Renal cortical epithelial cell (primary cell): ENCODE data around the gene ACOXL. TPM values are rescaled to one million over a fixed set of nuclear protein-coding genes. Genes with fewer than 3 reads are reported as not detected.

Experiments
- DNase-seq: peaks from one replicate; pipeline ENCODE4 v3.0.0-alpha.2; 2011; ENCODE audit warnings: low read depth
- total RNA-seq: library from RNA; depleted of rRNA; stranded (reverse); fragments of >200 nt; gene quantifications from 2 replicates; pipeline ENCODE4 v1.2.3, GENCODE V29; 2014

Gene ACOXL
- total RNA-seq, 1 donor from 2014 or later = not detected

DNA sequence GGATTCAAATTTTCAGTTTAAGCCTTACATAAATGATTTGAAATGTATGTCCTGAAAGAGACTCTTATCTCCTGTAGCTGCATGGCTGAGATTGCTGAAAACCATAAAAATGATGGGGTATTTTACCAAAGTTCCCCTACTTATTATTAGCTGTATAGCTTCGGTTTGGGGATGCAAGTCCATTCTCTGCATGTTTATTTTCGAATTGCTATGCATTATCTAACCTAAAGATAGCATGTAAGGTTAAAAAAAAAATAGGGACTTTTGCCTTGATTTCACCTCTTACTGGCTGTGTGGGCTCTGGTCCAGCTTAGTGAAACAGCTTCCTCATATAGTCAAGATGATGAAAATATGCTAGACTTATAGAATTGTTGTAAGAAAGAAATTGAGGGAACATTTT is 14.0 kb upstream of the ACOXL start:
- DNase-seq = no peak

DNA sequence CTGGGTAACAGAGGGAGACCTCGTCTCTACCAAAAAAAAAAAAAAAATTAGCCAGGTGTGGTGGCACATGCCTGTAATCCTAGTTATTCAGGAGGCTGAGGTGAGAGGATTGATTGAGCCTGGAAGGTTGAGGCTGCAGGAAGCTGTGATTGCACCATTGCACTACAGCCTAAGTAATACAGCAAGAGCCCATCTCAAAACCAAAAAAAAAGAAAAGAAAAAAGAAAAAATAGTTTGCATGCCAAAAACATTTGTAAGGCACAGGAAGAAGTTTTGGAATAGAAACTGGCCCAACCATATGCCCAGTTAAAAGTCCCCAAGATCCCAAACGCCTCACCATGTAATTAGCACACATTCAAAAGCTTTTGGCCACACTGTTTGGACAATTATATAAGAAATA is 13.4 kb upstream of the ACOXL start:
- no peak for DNase-seq

DNA sequence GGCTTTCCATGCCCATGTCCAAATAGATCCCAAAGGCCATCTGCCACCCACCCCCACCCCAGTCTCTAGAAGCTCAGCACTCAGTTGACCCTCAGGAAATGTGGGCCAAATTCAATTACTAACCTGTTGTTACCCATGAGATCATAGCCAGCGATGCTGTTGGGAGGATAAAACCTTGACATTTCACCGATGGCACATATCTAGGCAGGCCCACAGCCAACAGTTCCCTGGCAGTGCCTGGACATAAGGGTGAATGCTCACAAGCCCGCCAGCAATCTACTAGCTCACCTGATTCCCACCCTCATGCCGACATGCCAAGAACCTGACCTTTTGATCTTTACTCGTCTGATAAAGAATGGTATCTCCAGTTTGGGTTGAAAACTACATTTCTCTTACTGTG is 11.8 kb upstream of the ACOXL start:
- no peak for DNase-seq

DNA sequence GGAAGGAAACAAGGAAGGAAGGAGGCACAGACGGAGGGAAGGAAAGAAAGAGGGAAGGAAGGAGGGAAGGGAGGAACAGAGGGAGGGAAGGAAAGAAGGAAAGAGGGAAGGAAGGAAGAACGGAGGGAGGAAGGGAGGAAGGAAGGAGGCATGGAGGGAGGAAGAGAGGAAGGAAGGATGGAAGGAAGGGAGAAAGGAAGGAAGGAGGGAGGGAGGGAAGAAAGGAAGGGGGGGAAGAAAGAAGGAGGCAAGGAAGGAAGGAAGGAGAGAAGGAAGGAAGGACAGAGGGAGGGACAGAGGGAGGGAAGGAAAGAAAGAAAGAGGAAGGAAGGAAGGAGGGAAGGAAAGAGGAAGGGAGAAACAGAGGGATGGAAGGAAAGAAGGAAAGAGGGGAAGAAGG is 7.6 kb upstream of the ACOXL start:
- no peak for DNase-seq

DNA sequence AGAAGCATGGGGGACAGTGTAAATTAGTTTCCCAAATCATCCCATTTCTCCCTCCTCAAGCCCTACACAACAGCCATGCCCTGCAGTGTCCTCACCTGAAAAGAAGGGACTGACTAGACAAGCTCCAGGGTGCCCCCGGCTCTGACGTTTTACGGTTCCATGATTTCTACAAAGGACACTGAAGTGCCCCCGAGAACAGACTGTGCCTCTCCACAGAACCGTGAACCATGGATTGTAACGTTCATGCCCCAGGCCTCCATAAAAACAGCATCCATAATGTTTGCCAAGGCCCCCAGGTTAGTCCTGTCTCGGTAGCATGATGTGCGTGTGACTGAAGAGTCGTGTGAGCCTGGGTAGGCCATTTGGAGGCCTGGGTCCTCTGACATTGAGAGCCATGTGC is 7.0 kb upstream of the ACOXL start:
- no peak for DNase-seq

DNA sequence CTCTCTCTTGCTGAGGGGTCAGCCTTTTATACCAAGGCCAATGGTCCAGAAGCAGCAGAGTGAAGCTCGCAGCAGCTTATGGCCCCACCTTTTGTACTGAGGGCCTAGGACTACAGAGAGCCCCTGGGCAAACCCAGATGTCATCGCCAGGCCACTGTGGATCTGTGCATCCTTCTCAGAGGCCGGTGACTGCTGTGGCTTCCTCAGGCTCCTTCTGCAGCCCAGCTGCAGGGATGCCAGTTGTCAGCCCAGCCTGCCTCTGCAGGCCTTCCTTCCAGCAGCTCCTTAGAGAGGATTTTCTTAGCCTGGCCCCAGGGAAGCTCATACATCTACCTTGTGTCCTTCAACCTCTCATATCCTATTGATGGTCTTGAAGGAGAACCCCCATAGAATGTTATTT is 6.5 kb upstream of the ACOXL start:
- DNase-seq = no peak

DNA sequence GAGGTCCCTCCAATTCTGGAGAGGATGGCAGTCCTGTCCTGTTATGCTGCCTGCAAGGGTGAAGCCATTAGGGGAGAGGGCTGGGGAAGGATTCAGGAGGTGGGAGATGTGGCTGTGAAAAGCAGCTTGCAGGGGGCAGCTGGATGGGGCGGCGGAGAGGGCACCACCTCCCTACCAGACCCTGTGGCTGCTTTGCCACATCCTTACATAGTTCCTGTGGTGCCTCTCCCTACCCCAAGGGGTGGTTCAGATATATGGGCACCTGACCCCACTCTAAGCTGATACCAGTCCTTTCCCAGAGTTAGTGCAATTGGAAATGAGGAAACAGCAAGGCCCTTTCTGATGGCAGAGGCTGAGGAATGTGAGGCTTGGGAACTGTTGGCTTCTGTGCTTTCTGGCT is 6.1 kb upstream of the ACOXL start:
- no peak for DNase-seq

DNA sequence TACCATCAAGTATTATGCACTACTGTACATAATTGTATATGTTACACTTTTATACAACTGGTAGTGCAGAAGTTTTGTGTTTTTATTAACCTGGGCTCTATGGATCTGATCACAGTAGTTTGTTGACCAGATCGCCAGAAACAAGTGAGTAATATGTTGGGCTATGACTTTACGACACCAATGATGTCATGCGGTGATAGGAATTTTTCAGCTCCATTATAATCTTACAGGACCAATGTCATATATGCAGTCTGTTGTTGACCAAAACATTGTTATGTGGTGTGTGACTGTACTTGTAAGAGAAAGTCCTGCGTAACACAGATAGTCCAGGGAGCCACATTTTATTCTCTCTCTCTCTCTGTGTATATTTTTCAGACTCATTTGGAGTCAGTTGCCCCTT is 4.5 kb upstream of the ACOXL start:
- DNase-seq = no peak

DNA sequence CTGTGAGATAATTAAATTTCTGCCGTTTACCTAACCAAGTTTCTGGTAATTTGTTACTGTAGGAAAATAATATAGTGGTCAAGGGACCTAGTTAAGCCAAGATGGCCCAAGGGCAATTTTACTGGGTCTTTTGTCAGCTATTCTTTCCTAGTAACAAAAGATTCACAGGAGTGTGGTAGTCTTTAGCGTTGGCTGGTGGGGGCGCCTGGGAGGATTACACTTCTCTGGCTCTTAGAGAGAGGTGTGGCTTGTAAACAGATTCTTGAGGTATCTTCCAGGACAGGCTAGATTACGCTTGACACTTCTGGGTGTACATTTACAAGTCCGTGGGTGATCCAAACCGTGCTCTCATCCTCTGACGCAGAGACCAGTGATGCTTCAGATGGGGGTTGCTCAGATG is 3.3 kb upstream of the ACOXL start:
- DNase-seq = no peak

DNA sequence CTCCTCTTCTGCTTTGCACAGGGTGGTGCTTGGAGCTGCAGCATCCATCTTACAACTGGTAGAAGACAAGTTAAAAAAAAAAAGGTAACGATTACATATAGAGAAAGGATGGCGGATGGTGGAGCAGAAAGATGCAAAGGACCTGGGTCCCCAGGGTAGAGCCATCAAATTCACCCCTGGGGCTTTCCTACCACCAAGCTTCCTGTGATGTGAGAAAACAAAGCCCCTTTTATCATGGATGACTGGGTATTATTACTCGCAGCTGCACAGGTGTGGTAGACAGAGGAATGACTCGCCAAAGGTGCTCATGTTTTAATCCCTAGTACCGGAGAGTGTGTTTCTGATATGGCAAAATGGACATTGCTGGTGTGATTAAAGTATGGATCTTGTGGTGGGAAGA is 1.3 kb upstream of the ACOXL start:
- no peak for DNase-seq

DNA sequence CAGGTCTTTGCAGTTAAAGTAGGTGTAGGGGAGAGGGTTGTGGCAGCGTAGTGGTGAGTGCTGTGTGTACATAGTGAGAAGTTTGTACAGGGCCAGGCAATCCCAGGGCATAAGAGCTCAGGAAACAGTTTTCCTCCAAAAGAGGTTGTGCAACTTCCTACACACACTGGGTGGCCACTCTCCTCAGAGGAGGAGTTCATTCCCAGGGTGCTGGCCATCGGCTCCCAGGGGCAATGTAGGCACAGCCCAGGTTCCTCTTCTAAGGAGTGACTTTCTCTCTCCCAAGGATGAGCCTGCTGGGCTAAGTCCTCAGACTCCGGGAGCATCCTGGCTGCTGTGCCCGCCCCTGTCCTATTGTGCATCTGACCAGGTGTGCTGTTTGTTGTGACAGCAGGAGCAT is 3.0 kb downstream of the ACOXL start:
- DNase-seq = no peak

DNA sequence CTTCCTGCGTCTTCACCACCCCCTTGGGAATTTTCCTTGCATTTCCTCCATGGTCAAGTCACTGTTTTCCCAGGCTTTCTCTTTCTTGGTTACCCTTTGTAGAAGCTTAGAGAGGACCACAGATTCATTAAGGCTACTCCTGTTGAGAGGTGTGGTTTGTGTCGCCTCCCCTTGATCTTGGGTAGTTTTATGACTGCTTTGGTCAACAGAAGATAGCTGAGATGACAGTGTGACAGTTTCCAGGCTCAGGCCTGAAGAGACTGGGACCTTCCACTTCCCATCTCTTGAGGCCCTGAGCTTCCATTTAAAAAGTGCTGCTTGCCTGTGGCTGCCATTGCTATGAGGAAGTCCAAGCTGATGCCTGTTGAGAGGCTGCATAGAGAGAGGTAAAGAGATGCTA is 5.4 kb downstream of the ACOXL start:
- no peak for DNase-seq

DNA sequence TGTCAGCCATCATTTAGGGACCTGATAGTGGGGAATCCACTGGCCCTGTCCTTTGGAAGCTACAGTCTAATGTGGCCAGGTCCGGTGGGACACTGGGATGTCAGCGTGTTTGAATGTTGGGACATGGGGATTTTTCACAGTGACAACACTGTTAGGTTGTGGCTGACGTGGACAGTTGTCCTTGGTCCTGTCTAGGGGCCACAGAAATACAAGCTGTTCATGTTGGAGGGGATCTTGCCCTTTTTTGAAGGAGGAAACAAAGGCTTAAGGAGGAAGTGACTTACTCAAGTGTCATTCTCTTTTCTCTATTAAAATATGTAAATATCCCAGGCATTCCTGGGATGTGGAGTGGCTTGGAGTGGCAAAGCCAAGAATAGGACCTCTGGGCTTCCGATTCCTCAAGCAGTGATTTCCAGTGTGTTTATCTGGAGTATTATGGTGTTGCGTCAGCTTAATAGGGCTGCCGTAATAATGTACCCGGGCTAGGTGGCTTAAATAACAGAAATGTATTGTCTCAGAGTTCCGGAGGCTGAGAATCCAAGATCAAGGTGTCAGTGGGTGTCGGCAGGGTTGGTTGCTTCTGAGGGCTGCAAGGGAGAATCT is 8.5 kb downstream of the ACOXL start:
- no peak for DNase-seq

DNA sequence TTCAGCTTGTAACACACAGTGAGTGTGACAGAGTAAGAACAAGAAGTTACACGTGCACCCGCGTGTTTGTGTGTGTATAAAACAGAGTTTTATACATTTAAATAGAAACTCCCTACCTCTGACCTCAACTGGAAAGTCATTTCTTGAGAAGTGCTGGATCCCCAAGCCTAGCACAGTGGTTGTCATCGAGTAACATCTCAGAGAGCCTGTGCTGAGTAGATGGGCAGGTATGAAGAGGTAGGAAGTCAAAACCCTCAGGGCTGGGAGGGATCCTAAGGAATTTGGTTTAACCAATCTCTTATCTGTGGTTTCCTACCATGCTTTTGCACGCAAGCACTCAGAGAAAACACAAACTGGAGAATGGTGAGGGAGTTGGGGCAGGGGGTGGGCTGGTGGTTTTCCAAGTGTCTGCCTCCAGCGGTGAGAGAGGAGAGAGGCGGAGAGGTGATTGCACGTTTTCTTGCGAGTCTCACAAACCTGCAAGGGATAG is 9.2 kb downstream of the ACOXL start:
- no peak for DNase-seq

DNA sequence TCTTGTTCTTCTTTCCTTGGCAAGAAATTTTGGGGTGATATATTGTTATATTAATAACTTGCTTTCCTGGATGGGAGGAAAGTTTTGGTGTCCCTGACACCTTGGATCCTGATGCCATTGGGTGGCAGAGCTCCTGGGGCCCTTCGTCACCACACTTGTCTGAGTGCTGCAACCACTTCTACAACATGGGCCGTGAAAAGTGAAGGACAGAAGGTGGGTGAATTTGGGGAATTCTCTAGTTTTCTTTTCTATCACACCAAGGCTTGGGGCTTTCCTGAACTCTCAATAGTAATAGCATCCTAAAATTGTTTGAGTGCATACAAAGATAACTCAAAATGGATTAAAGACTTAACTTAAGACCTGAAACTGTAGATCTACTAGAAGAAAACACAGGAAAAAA is 10.0 kb downstream of the ACOXL start:
- no peak for DNase-seq

DNA sequence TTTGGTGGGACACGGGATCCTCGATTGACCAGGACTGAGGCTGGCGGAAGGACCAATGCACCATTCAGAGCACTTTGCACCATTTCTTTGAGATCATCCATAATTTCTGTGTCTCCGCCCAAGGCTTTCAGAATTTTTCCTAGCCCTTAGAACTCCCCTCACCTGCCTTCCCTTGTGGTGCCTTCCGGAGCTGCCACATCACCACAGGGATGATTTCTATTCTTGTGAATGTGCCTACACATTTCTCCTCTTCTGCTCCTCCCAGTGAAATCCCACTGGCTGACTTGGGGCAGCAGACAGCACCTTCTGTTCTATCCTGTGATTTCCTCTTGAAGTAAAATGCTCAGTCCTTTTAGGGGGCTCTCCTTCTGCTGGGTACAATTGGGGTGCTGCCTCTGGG is 11.2 kb downstream of the ACOXL start:
- no peak for DNase-seq

DNA sequence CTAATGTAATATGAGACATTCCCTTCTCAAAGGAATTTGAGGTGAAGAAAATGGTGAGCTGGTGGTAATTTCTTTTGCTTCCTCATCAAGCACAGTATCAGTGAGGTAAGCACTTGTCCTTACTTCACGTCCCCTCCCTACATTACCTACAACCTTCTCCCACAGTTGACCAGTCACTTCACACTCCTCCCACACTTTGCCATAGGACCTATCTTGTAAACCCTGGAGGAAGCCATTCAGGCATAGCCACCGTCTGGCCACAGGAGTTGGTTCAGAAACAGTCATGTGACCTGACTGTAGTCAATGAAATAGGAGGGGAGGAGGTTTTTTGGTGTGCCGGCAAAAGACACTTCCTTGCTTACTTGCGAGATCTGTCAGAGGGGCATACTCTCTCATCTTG is 12.1 kb downstream of the ACOXL start:
- no peak for DNase-seq

DNA sequence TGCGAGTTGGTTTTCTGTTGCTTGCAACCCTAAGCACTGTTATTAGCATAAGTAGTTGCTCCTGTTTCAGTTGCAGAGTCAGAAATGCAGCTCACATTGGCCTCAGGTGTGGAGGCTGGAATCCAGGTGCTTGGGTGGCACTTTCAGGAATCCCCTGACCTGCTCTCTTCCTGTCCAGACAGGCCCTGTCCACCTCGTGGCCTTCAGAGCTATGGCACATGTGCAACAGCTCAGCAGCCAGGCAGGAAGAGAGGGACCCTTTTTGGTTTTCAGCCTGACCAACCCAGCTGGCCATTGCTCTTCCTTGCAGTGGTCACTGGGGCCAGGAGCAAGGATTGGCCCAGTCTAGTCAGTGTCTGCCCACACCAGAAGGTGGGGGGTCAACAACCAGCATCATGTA is 12.7 kb downstream of the ACOXL start:
- no peak for DNase-seq

DNA sequence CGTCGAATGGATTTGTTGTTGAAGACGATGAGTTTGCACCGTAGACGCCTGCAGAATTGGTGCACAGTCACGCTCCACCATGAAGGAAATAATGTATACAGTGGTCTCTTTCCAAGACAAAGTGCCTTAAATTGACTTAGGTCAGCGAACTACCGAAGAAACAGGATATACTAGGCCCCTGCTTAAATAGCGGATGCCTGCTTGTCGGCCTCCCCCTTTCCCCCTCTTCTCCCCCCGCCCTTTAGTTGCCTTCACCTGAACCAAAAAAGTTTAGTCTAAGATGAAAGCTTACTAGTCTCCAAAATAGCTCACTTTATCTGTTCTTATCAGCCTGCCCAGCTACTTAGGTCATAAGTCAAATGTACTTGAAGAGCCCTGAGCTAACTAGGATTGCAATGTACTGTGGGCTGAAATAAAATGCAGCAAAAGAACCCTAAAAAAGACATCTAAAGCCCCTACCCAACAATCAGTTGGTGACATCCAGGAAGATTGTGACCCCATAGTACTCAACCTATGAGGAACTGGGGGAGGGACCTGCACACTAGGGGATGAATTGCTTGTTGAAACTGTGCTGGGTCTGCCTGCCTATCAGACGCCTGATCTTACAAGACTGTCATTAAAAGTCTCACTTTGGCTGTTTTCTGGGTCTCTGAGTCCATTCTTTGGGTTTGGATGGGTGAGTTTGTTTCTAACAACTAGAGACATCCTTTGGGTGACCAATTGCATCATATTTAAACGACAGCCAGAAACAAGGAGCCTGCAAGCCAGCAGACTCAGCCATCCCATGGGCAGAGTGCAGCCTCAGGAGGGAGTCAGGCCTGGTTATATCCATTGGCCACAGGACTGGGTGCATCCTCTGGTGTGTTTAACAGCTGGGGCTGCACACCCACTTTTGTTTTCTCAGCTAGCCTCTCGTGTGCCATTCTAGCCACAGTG is 14.5 kb downstream of the ACOXL start:
- DNase-seq = no peak

DNA sequence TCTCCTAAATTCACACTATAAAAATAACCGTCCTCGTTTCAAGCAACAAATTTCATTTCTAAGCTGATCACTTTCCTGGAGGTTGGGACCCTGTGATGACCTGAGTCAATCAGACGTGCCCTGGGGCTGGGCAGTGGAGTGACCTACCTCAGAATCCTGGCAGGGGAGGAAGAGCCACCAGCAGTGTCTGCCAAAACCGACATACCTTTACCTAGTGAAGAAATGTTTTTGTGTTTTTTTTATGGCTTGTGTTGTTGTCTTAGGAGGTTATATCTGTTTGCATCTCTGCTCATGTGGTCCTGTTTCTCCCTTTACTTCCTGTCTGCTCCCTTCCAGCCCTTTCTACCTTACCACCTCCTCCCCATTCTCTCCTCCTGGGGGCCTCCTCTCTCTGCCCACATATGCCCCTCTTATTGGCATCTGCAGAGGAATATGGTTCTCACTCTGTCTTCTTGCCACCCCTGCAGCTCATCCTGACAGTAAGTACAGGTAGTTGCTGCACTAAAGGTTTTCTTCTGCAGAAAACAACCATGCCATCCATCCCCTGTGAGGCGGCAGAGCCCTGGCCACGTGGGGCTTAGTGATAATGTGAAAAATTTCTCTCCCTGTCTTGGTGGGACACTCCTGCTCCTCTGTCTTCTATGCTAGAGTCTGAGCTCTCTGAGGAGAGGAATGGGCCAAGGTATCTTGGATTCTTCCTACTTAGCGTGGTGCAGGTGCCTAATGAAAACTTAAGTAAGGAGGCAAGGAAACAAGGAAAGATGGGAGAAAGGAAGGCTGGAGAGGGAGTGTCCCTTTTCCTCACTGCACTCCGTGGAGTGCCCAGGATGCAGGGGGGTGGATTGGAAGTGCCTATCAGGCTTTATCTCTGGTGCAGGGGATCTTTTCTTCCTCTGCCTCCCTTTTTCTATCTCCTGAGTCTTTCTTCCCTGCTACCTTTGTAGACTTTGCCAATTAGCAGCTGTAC is 15.4 kb downstream of the ACOXL start:
- no peak for DNase-seq

DNA sequence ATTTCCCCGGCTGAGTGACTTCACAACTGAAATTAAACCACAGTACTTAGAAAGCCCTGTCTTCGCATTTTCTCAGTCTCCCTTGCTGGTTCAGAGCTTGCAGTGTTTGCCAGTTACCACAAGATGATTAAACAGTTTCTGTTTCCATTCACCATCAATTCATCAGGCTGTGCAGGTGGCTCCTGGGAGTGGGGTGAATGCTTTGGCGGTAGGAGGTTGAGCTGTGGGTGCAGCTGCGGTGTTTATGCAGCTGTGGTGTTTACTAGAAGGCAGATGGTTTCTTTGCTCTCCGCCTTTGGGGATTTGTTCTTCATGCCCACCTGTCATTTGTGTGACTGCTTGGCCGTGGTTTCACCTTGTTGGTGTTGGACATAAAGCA is 16.1 kb downstream of the ACOXL start:
- DNase-seq = peak; percentile 71

DNA sequence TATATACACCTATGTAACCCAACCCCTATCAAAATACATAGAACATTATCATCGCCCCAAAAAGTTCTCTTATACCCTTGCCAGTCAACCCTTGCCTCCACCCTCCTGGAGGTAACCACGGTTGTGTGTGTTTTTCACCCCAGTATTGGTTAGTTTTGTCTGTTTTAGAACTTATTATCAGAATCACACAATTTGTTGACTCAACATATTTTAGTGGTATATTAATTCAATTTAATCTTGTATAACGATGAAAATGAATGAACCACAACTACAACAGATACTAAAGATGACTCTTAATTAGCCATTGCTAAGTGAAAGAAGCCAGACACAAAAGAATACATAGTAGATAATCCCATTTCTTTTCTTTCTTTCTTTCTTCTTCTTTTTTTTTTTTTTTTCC is 19.3 kb downstream of the ACOXL start:
- no peak for DNase-seq
